ENCODE measurements around the gene HEATR5A.
"Not testable (repeated sequence)": the region's sequence is repeated elsewhere in the genome, so short reads cannot be mapped to it uniquely, and the experiment has no call there.

HEATR5A gene

GRCh38 chr14:31420319-31421111 is at the start of gene HEATR5A:
Gene HEATR5A, minus strand, starts transcription at chr14:31420550. Its CDS starts 17,575 bp downstream, at chr14:31402975.
- peak; percentile 93 to 96 (median 95) for DNase-seq

- DNase-seq = no peak
Observed at GRCh38 chr14:31466554-31466953, 46.2 kb upstream of the HEATR5A start.

GRCh38 chr14:31465111-31465510 is 44.8 kb upstream of the HEATR5A start:
- no peak for DNase-seq

GRCh38 chr14:31462450-31462849 is 42.1 kb upstream of the HEATR5A start:
- not testable (repeated sequence) for DNase-seq

GRCh38 chr14:31461545-31461944 is 41.2 kb upstream of the HEATR5A start:
- no peak for DNase-seq

GRCh38 chr14:31457665-31458659 is 37.6 kb upstream of the HEATR5A start:
- DNase-seq = peak in 2 of 3 experiments; percentile 12 to 62

- DNase-seq = peak; percentile 98 to 99 (median 98)
Observed at GRCh38 chr14:31456841-31457664, 36.7 kb upstream of the HEATR5A start, which contains the start of gene DTD2. Gene DTD2, minus strand, starts transcription at chr14:31457506. Its CDS starts 113 bp downstream, at chr14:31457393.

- DNase-seq = peak; percentile 8 to 68 (median 12)
Observed at GRCh38 chr14:31449971-31450610, 29.7 kb upstream of the HEATR5A start.

GRCh38 chr14:31449136-31449535 is 28.8 kb upstream of the HEATR5A start:
- DNase-seq = no peak

- DNase-seq = no peak
Observed at GRCh38 chr14:31445703-31446102, 25.4 kb upstream of the HEATR5A start.

GRCh38 chr14:31442284-31442683 is 21.9 kb upstream of the HEATR5A start:
- DNase-seq = no peak

- no peak for DNase-seq
Observed at GRCh38 chr14:31441273-31442111, 21.1 kb upstream of the HEATR5A start.

- no peak for DNase-seq
Observed at GRCh38 chr14:31440280-31440679, 19.9 kb upstream of the HEATR5A start.

GRCh38 chr14:31439561-31439960 is 19.2 kb upstream of the HEATR5A start:
- no peak for DNase-seq

- not testable (repeated sequence) for DNase-seq
Observed at GRCh38 chr14:31437045-31437691, 16.8 kb upstream of the HEATR5A start.

- DNase-seq = no peak
Observed at GRCh38 chr14:31435276-31435675, 14.9 kb upstream of the HEATR5A start.

GRCh38 chr14:31430634-31431264 is 10.4 kb upstream of the HEATR5A start:
- DNase-seq = no peak

GRCh38 chr14:31429791-31430190 is 9.4 kb upstream of the HEATR5A start:
- DNase-seq = no peak

GRCh38 chr14:31428011-31428410 is 7.7 kb upstream of the HEATR5A start:
- DNase-seq = no peak

- DNase-seq = no peak
Observed at GRCh38 chr14:31426663-31427062, 6.3 kb upstream of the HEATR5A start.

Measured in NCI-H1417 (cell line).